H9 (cell line): ENCODE data around the gene KLK13. TPM values are rescaled to one million over a fixed set of nuclear protein-coding genes. Genes with fewer than 3 reads are reported as not detected.

Source experiments
- DNase-seq: peaks from one replicate; pipeline ENCODE4 v3.0.0-alpha.2; 2017
- H2AFZ ChIP-seq: one replicate; pipeline ENCODE4 v1.6.1; 2013; ENCODE audit warnings: mild to moderate bottlenecking, low read length, control low read depth, moderate library complexity
- H2AK5ac ChIP-seq: 2 replicates; pipeline ENCODE4 v1.6.1; 2013; ENCODE audit warnings: low read length, control low read depth, mixed read lengths; ENCODE audit not compliant: insufficient read length
- H2BK120ac ChIP-seq: one replicate; pipeline ENCODE4 v1.6.1; 2013; ENCODE audit warnings: low read depth, mild to moderate bottlenecking, low read length, control low read depth, inconsistent platforms; ENCODE audit not compliant: poor library complexity, severe bottlenecking
- H2BK12ac ChIP-seq: 2 replicates; pipeline ENCODE4 v1.6.1; 2013; ENCODE audit warnings: low read length, control low read depth, mixed read lengths, low read depth; ENCODE audit not compliant: insufficient read length
- H2BK15ac ChIP-seq: 2 replicates; pipeline ENCODE4 v1.6.1; 2013; ENCODE audit warnings: low read depth, low read length, control low read depth
- H2BK20ac ChIP-seq: one replicate; pipeline ENCODE4 v1.6.1; 2013; ENCODE audit warnings: low read depth, mild to moderate bottlenecking, low read length, control low read depth, inconsistent platforms; ENCODE audit not compliant: poor library complexity, severe bottlenecking
- H2BK5ac ChIP-seq: 2 replicates; pipeline ENCODE4 v1.6.1; 2013; ENCODE audit warnings: low read length, control low read depth, mixed read lengths; ENCODE audit not compliant: insufficient read length
- H3K14ac ChIP-seq: 2 replicates; pipeline ENCODE4 v1.6.1; 2013; ENCODE audit warnings: low read length, control low read depth; ENCODE audit not compliant: insufficient read depth
- H3K18ac ChIP-seq: 2 replicates; pipeline ENCODE4 v1.6.1; 2013; ENCODE audit warnings: low read depth, mild to moderate bottlenecking, mixed read lengths, low read length, control low read depth; ENCODE audit not compliant: insufficient read length
- H3K23ac ChIP-seq: 2 replicates; pipeline ENCODE4 v1.6.1; 2013; ENCODE audit warnings: low read length, control low read depth, mixed read lengths, low read depth; ENCODE audit not compliant: insufficient read length
- H3K23me2 ChIP-seq: 2 replicates; pipeline ENCODE4 v1.6.1; 2013; ENCODE audit warnings: low read depth, mild to moderate bottlenecking, mixed read lengths, low read length, control low read depth; ENCODE audit not compliant: insufficient read length, poor library complexity, severe bottlenecking
- H3K27ac ChIP-seq: 2 replicates; pipeline ENCODE4 v1.5.1; 2013; ENCODE audit warnings: low read length, control low read depth, mixed read lengths, low read depth; ENCODE audit not compliant: insufficient read length
- H3K27me3 ChIP-seq: 2 replicates; pipeline ENCODE4 v1.6.1; 2013; ENCODE audit warnings: low read length, control low read depth, inconsistent platforms; ENCODE audit not compliant: insufficient read depth
- H3K4ac ChIP-seq: 2 replicates; pipeline ENCODE4 v1.6.1; 2013; ENCODE audit warnings: low read depth, mild to moderate bottlenecking, control low read depth, inconsistent platforms, low read length, moderate library complexity
- H3K4me1 ChIP-seq: 2 replicates; pipeline ENCODE4 v1.6.1; 2013; ENCODE audit warnings: low read length, control low read depth, inconsistent platforms; ENCODE audit not compliant: insufficient read depth
- H3K4me2 ChIP-seq: 2 replicates; pipeline ENCODE4 v1.6.1; 2013; ENCODE audit warnings: low read length, control low read depth, mixed read lengths; ENCODE audit not compliant: insufficient read length, insufficient read depth
- H3K56ac ChIP-seq: 2 replicates; pipeline ENCODE4 v1.6.1; 2013; ENCODE audit warnings: low read depth, mild to moderate bottlenecking, mixed read lengths, low read length, control low read depth; ENCODE audit not compliant: insufficient read length
- H3K79me1 ChIP-seq: 2 replicates; pipeline ENCODE4 v1.6.1; 2013; ENCODE audit warnings: low read depth, mild to moderate bottlenecking, moderate library complexity, low read length, control low read depth, inconsistent platforms; ENCODE audit not compliant: insufficient read depth, poor library complexity, severe bottlenecking
- H3K79me2 ChIP-seq: 2 replicates; pipeline ENCODE4 v1.6.1; 2013; ENCODE audit warnings: low read length, control low read depth, inconsistent platforms; ENCODE audit not compliant: insufficient read depth
- H3K9ac ChIP-seq: 2 replicates; pipeline ENCODE4 v1.6.1; 2013; ENCODE audit warnings: low read length, control low read depth, mixed read lengths; ENCODE audit not compliant: insufficient read length; ENCODE audit errors: extremely low read depth
- H3K9me3 ChIP-seq: one replicate; pipeline ENCODE4 v1.6.1; 2013; ENCODE audit warnings: low read depth, low read length, inconsistent platforms; ENCODE audit not compliant: control insufficient read depth
- H3T11ph ChIP-seq: one replicate; pipeline ENCODE4 v1.6.1; 2013; ENCODE audit warnings: mild to moderate bottlenecking, low read length, control low read depth, inconsistent platforms
- H4K20me1 ChIP-seq: one replicate; pipeline ENCODE4 v1.6.1; 2013; ENCODE audit not compliant: control insufficient read depth, insufficient read length, insufficient read depth
- H4K5ac ChIP-seq: 2 replicates; pipeline ENCODE4 v1.6.1; 2013; ENCODE audit warnings: low read depth, mild to moderate bottlenecking, mixed read lengths, low read length, control low read depth; ENCODE audit not compliant: insufficient read length
- H4K8ac ChIP-seq: replicated peaks from 2 replicates; pipeline ENCODE4 v1.6.1; 2013; ENCODE audit warnings: low read length, control low read depth, mixed read lengths, low read depth; ENCODE audit not compliant: insufficient read length
- H4K91ac ChIP-seq: 2 replicates; pipeline ENCODE4 v1.6.1; 2013; ENCODE audit warnings: low read depth, mild to moderate bottlenecking, moderate library complexity, mixed read lengths, low read length, control low read depth; ENCODE audit not compliant: insufficient read length
- H3K27ac Mint-ChIP-seq, 3 experiments: 2 replicates in 2 of 3; 3 replicates in 1 of 3; pipeline ENCODE4 v1.8.0; 2020 to 2021; ENCODE audit warnings: mixed read lengths in 3 of 3, mild to moderate bottlenecking in 1 of 3, moderate library complexity in 1 of 3
- H3K27me3 Mint-ChIP-seq: 2 replicates; pipeline ENCODE4 v1.8.0; 2021; ENCODE audit warnings: low read depth, mild to moderate bottlenecking, moderate library complexity, mixed read lengths
- H3K36me3 Mint-ChIP-seq, 3 experiments: 2 replicates in 2 of 3; 3 replicates in 1 of 3; pipeline ENCODE4 v1.8.0; 2020 to 2021; ENCODE audit warnings: low read depth in 3 of 3, mixed read lengths in 3 of 3; ENCODE audit not compliant: insufficient read depth in 1 of 3
- H3K4me1 Mint-ChIP-seq, 2 experiments: 2 replicates each; pipeline ENCODE4 v1.8.0; 2020; ENCODE audit warnings: mixed read lengths in 2 of 2
- H3K4me3 Mint-ChIP-seq, 2 experiments: 2 replicates in 1 of 2; 3 replicates in 1 of 2; pipeline ENCODE4 v1.8.0; 2020 to 2021; ENCODE audit warnings: mild to moderate bottlenecking in 2 of 2, mixed read lengths in 2 of 2, moderate library complexity in 1 of 2
- H3K9me3 Mint-ChIP-seq, 2 experiments: 2 replicates in 1 of 2; 3 replicates in 1 of 2; pipeline ENCODE4 v1.8.0; 2020; ENCODE audit warnings: mild to moderate bottlenecking in 2 of 2, mixed read lengths in 2 of 2, moderate library complexity in 1 of 2
- CTCF ChIP-seq: fragments of 200-600 bp; sonication (generic); conservative IDR thresholded peaks from 3 replicates; pipeline ENCODE4 v1.8.0; 2021; ENCODE audit warnings: antibody characterized with exemption, mild to moderate bottlenecking
- WGBS: extraction: QIAGEN DNeasy Blood & Tissue Kit; methylation state at CpG from one replicate; pipeline ENCODE4 v1.1.7; 2013; ENCODE audit warnings: missing lambda C conversion rate, low lambda C conversion rate, mixed read lengths; ENCODE audit not compliant: insufficient read length; ENCODE audit errors: extremely low coverage; 5-methylcytosine and 5-hydroxymethylcytosine counted together
- total RNA-seq: library from RNA; stranded (reverse); gene quantifications from 2 replicates; pipeline ENCODE4 v1.2.1, GENCODE V29; 2021

KLK13 gene
- total RNA-seq, 1 experiment from 2014 or later = 4.2 TPM

- Histone ChIP-seq H3K18ac (no peak overlapping the region), H2BK20ac (no peak overlapping the region), H4K91ac (no peak overlapping the region), H3K79me2 (no peaks in the 10 kb centered on the region), H3K4me1 (no peaks in the 10 kb centered on the region; the same call in 1 of the 2 replicates), H4K20me1 (no peaks in the 10 kb centered on the region), H2BK120ac (no peak overlapping the region), H3K9me3 (no peaks in the 10 kb centered on the region), H3K56ac (no peak overlapping the region), H3K27me3 (no peaks in the 10 kb centered on the region), H2BK5ac (no peak overlapping the region), H3K27ac (no peak overlapping the region), H2AK5ac (no peak overlapping the region), H3T11ph (no peak overlapping the region), H3K9ac (no peak overlapping the region), H4K8ac (no peak overlapping the region), H3K4me2 (no peak overlapping the region), H2BK12ac (no peak overlapping the region), H4K5ac (no peak overlapping the region), H2BK15ac (no peak overlapping the region), H2AFZ (no peak overlapping the region), H3K4ac (no peak overlapping the region), H3K23ac (no peak overlapping the region), H3K14ac (no peak overlapping the region), H3K79me1 (no peaks in the 10 kb centered on the region), H3K23me2 (no peaks in the 10 kb centered on the region)
- WGBS = no CpG with 5 or more reads among the region's 4 CpGs
- H3K4me1 Mint-ChIP-seq = peaks cover 2 to 7% of the 10 kb centered on the region in 2 experiments
- TF ChIP-seq CTCF = no peak
- H3K27me3 Mint-ChIP-seq = peaks cover 10% of the 10 kb centered on the region
- peaks cover 0 to 7% (median 3%) of the 10 kb centered on the region in 3 experiments; a peak in 3 of 7 replicates for H3K36me3 Mint-ChIP-seq
- no peak for DNase-seq
- H3K9me3 Mint-ChIP-seq = peaks cover 7 to 15% of the 10 kb centered on the region in 2 experiments
- H3K27ac Mint-ChIP-seq = no peak overlapping the region
- no peak overlapping the region for H3K4me3 Mint-ChIP-seq
These were observed 6.2 kb upstream of the KLK13 start for GRCh38 chr19:51071095-51071405.
